Measurements from ENCODE around the gene PER2.

DNA sequence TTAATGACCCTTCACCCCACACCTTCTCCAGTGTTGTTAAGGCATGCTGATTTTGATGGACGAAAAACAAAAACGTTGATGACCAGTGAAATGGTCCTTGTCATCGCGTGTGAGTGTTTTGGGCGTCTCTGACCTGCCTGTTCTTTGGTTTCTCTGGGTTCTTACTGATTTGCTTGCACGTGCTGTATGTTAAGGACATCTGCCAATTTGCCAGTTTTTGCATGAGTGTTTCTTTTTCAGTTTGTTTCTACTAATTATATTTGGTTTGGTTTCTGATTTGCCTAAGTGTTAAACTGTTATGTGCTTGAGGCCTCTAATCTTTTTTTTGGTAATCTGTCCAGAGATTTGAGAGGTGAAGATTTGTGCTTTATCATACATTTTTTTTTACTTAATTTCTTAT is 46.5 kb upstream of the PER2 start:
- no peak for TF ChIP-seq EZH2phosphoT487 (IDR thresholded peaks at IDR 0.05; ENCODE audit: insufficient read depth, low read depth)
- TF ChIP-seq EZH2 (IDR thresholded peaks at IDR 0.05; ENCODE audit: insufficient read depth, poor library complexity, severe bottlenecking): no peak

Measured in GM23248 (cell line).